ENCODE results near the gene GNAO1. TPM values are rescaled to one million over a fixed set of nuclear protein-coding genes. Genes with fewer than 3 reads are reported as not detected.
A peak's percentile ranks its signal among the peaks of the same experiment; 100 is the strongest.

GNAO1 gene
- total and polyA plus RNA-seq, 9 of the 15 experiments (the other 6 are each of a cell fraction or from before 2014, with no cell fraction given) = 0.07 to 0.42 (median 0.08) TPM; not detected in 5

DNA sequence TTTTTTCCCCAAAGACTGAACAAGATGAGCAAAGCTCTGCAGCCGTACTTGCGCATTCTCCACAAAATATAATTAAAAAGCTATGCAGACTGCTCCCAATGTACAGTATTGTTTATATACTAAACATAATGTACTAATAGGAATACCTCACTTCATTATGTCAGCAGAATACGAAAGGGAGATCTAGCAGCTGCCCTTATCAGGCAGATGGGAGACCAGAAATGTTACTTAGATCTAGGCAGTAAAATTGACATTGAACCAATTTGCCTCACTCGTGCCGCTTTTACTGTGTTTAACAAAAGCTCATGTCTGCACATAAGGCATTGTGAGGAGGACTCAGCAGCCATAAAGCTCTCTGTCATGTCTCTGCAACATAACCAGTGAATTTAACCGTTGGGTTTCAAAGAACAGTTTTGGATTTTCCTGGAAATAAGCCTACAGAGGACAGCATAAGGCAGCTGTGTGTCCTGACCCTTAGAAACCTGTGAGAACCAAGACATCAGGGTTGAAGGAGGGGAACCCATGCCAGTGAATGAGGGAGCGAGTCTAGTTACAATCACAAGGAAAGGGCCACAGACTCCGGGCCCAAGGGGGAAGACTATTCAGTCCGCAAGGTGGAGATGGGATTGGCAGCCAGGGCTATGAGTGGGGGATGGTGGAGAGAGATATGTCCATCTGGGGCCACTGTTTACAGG lies 71.4 kb downstream of the GNAO1 start (continued):
- TF ChIP-seq ZBTB40 (IDR thresholded peaks at IDR 0.05) (0 out of 2 replicates have a peak, but pooled peaks have one; percentile 32), ZBTB40 (CRISPR knock-in tag; IDR thresholded peaks at IDR 0.05) (no peak), TCFL5 (CRISPR knock-in tag; conservative IDR thresholded peaks at IDR 0.05) (no peak), ZNF431 (CRISPR knock-in tag; IDR thresholded peaks at IDR 0.05) (no peak), GABPA (tag; conservative IDR thresholded peaks at IDR 0.05; ENCODE audit: low read depth) (no peak), STAT5A (IDR thresholded peaks at IDR 0.05; ENCODE audit: borderline replicate concordance, low read length) (peak; percentile 53), TAF9B (IDR thresholded peaks at IDR 0.05; ENCODE audit: partially characterized antibody) (no peak)
- TF ChIP-seq, protein P1, sequence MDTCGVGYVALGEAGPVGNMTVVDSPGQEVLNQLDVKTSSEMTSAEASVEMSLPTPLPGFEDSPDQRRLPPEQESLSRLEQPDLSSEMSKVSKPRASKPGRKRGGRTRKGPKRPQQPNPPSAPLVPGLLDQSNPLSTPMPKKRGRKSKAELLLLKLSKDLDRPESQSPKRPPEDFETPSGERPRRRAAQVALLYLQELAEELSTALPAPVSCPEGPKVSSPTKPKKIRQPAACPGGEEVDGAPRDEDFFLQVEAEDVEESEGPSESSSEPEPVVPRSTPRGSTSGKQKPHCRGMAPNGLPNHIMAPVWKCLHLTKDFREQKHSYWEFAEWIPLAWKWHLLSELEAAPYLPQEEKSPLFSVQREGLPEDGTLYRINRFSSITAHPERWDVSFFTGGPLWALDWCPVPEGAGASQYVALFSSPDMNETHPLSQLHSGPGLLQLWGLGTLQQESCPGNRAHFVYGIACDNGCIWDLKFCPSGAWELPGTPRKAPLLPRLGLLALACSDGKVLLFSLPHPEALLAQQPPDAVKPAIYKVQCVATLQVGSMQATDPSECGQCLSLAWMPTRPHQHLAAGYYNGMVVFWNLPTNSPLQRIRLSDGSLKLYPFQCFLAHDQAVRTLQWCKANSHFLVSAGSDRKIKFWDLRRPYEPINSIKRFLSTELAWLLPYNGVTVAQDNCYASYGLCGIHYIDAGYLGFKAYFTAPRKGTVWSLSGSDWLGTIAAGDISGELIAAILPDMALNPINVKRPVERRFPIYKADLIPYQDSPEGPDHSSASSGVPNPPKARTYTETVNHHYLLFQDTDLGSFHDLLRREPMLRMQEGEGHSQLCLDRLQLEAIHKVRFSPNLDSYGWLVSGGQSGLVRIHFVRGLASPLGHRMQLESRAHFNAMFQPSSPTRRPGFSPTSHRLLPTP (IDR thresholded peaks at IDR 0.05; ENCODE audit: borderline replicate concordance, extremely low read depth, insufficient read length) = no peak
